Muscle of leg (tissue), 11 donors: ENCODE data around the gene FHIT. TPM values are rescaled to one million over a fixed set of nuclear protein-coding genes. Genes with fewer than 3 reads are reported as not detected.

Source experiments
- DNase-seq: peaks from one replicate; pipeline ENCODE4 v3.0.0; 2013
- H3K27ac ChIP-seq: one replicate; pipeline ENCODE4 v1.5.1; 2013; ENCODE audit warnings: mild to moderate bottlenecking, low read length, control low read depth
- H3K27me3 ChIP-seq: one replicate; pipeline ENCODE4 v1.6.1; 2013; ENCODE audit warnings: low read length; ENCODE audit not compliant: control insufficient read depth, insufficient read depth
- H3K36me3 ChIP-seq: one replicate; pipeline ENCODE4 v1.6.1; 2013; ENCODE audit warnings: low read length; ENCODE audit not compliant: control insufficient read depth, insufficient read depth
- H3K4me1 ChIP-seq: one replicate; pipeline ENCODE4 v1.6.1; 2013; ENCODE audit warnings: low read length; ENCODE audit not compliant: control insufficient read depth, insufficient read depth
- H3K4me3 ChIP-seq: one replicate; pipeline ENCODE4 v1.5.1; 2013; ENCODE audit warnings: low read length, control low read depth
- H3K9me3 ChIP-seq: replicated peaks from 2 replicates; pipeline ENCODE4 v1.6.1; 2013; ENCODE audit warnings: low read depth, low read length; ENCODE audit not compliant: control insufficient read depth
- WGBS: methylation state at CpG from one replicate; pipeline ENCODE4 v1.1.5; 2013; ENCODE audit warnings: missing lambda C conversion rate; ENCODE audit not compliant: insufficient coverage; 5-methylcytosine and 5-hydroxymethylcytosine counted together
- polyA plus RNA-seq, 8 donors: library from polyadenylated mRNA; unstranded; fragments of 120-200 nt; gene quantifications; one replicate each; pipeline versions ENCODE4 v1.2.1 to v1.2.3, GENCODE V29; 2013; ENCODE audit warnings: inconsistent platforms in 1 of 8, low replicate concordance in 1 of 8; ENCODE audit not compliant: insufficient read length in 8 of 8, insufficient read depth in 1 of 8
- total RNA-seq: library from RNA; stranded (reverse); fragments of 120-200 nt; gene quantifications from one replicate; pipeline ENCODE4 v1.2.4, GENCODE V29; 2013

Gene FHIT
- total and polyA plus RNA-seq, 9 donors = 4.1 to 8.0 (median 5.3) TPM

GRCh38 chr3:60920519-60920918 lies 330.7 kb downstream of the FHIT start:
- WGBS = no CpG with 5 or more reads among the region's 4 CpGs
- H3K4me3 ChIP-seq = no peak overlapping the region
- peak; percentile 49 for DNase-seq

GRCh38 chr3:60919296-60919695 lies 332.0 kb downstream of the FHIT start:
- no peak for DNase-seq
- Histone ChIP-seq H3K27ac (no peak overlapping the region), H3K4me3 (no peak overlapping the region), H3K9me3 (no peaks in the 10 kb centered on the region), H3K36me3 (no peaks in the 10 kb centered on the region), H3K27me3 (no peaks in the 10 kb centered on the region), H3K4me1 (peaks cover 4% of the 10 kb centered on the region)
- no CpG with 5 or more reads among the region's 2 CpGs for WGBS

More at GRCh38 chr3:60920519-60920918, 330.7 kb downstream of the FHIT start:
- Histone ChIP-seq H3K27me3 (no peaks in the 10 kb centered on the region), H3K36me3 (no peaks in the 10 kb centered on the region), H3K27ac (no peak overlapping the region), H3K9me3 (no peaks in the 10 kb centered on the region), H3K4me1 (peaks cover 4% of the 10 kb centered on the region)

GRCh38 chr3:60917141-60917540 lies 334.1 kb downstream of the FHIT start:
- DNase-seq = peak; percentile 59
- Histone ChIP-seq H3K27ac (no peak overlapping the region), H3K9me3 (no peaks in the 10 kb centered on the region), H3K27me3 (no peaks in the 10 kb centered on the region), H3K4me3 (no peak overlapping the region), H3K36me3 (no peaks in the 10 kb centered on the region), H3K4me1 (peaks cover 4% of the 10 kb centered on the region)
- 25% methylated on average over 1 of the region's 1 CpG for WGBS

- no peak overlapping the region for H3K4me3 ChIP-seq
- H3K9me3 ChIP-seq = no peaks in the 10 kb centered on the region
- peak; percentile 55 for DNase-seq
- peaks cover 4% of the 10 kb centered on the region for H3K4me1 ChIP-seq
- no peaks in the 10 kb centered on the region for H3K27me3 ChIP-seq
- no peaks in the 10 kb centered on the region for H3K36me3 ChIP-seq
- no peak overlapping the region for H3K27ac ChIP-seq
- 50% methylated on average over 2 of the region's 4 CpGs for WGBS
Observed at GRCh38 chr3:60916546-60916945, 334.7 kb downstream of the FHIT start.

- H3K27me3 ChIP-seq = no peaks in the 10 kb centered on the region
- H3K36me3 ChIP-seq = no peaks in the 10 kb centered on the region
- no peak for DNase-seq
- peaks cover 4% of the 10 kb centered on the region for H3K4me1 ChIP-seq
- 100% methylated on average over 1 of the region's 1 CpG for WGBS
- no peak overlapping the region for H3K4me3 ChIP-seq
- H3K27ac ChIP-seq = no peak overlapping the region
- H3K9me3 ChIP-seq = no peaks in the 10 kb centered on the region
Observed at GRCh38 chr3:60913474-60913873, 337.8 kb downstream of the FHIT start.

GRCh38 chr3:60912876-60913275 lies 338.4 kb downstream of the FHIT start:
- Histone ChIP-seq H3K4me1 (peaks cover 4% of the 10 kb centered on the region), H3K4me3 (no peak overlapping the region), H3K36me3 (no peaks in the 10 kb centered on the region), H3K27me3 (no peaks in the 10 kb centered on the region), H3K9me3 (no peaks in the 10 kb centered on the region), H3K27ac (no peak overlapping the region)
- no CpG with 5 or more reads among the region's 1 CpG for WGBS
- no peak for DNase-seq

GRCh38 chr3:60912142-60912541 lies 339.1 kb downstream of the FHIT start:
- Histone ChIP-seq H3K4me3 (no peak overlapping the region), H3K27ac (no peak overlapping the region), H3K27me3 (no peaks in the 10 kb centered on the region), H3K4me1 (peaks cover 1% of the 10 kb centered on the region), H3K36me3 (no peaks in the 10 kb centered on the region), H3K9me3 (no peaks in the 10 kb centered on the region)
- no peak for DNase-seq
- 90% methylated on average over 3 of the region's 3 CpGs for WGBS

- no CpG with 5 or more reads among the region's 2 CpGs for WGBS
- Histone ChIP-seq H3K4me3 (no peak overlapping the region), H3K9me3 (no peaks in the 10 kb centered on the region)
Observed at GRCh38 chr3:60909526-60909925, 341.7 kb downstream of the FHIT start.

GRCh38 chr3:60906283-60906682 lies 345.0 kb downstream of the FHIT start:
- Histone ChIP-seq H3K9me3 (no peaks in the 10 kb centered on the region), H3K4me1 (no peaks in the 10 kb centered on the region), H3K27me3 (no peaks in the 10 kb centered on the region), H3K27ac (no peak overlapping the region), H3K36me3 (no peaks in the 10 kb centered on the region), H3K4me3 (no peak overlapping the region)
- DNase-seq = no peak
- WGBS = no CpG with 5 or more reads among the region's 5 CpGs

More at GRCh38 chr3:60909526-60909925, 341.7 kb downstream of the FHIT start:
- Histone ChIP-seq H3K27ac (no peak overlapping the region), H3K4me1 (no peaks in the 10 kb centered on the region), H3K27me3 (no peaks in the 10 kb centered on the region), H3K36me3 (no peaks in the 10 kb centered on the region)
- no peak for DNase-seq

- WGBS = no CpG with 5 or more reads among the region's 1 CpG
- H3K4me3 ChIP-seq = no peak overlapping the region
- no peaks in the 10 kb centered on the region for H3K27me3 ChIP-seq
- H3K4me1 ChIP-seq = no peaks in the 10 kb centered on the region
- H3K36me3 ChIP-seq = no peaks in the 10 kb centered on the region
- no peak for DNase-seq
- no peaks in the 10 kb centered on the region for H3K9me3 ChIP-seq
- H3K27ac ChIP-seq = no peak overlapping the region
Observed at GRCh38 chr3:60898321-60898720, 352.9 kb downstream of the FHIT start.

GRCh38 chr3:60893946-60894345 lies 357.3 kb downstream of the FHIT start:
- 100% methylated on average over 1 of the region's 2 CpGs for WGBS
- DNase-seq = no peak
- H3K27me3 ChIP-seq = no peaks in the 10 kb centered on the region
- no peaks in the 10 kb centered on the region for H3K9me3 ChIP-seq
- no peaks in the 10 kb centered on the region for H3K36me3 ChIP-seq
- no peak overlapping the region for H3K4me3 ChIP-seq
- no peaks in the 10 kb centered on the region for H3K4me1 ChIP-seq
- no peak overlapping the region for H3K27ac ChIP-seq
